Testis (tissue), 2 donors: ENCODE data around the gene CCDC7.

Experiments
- CTCF ChIP-seq, 3 experiments: fragments of 450-650 bp in 2 of 3; fragments of 200-600 bp in 1 of 3; sonication (generic) in 1 of 3; IDR thresholded peaks; one replicate each; pipeline ENCODE4 v1.5.1; 2016 to 2019; ENCODE audit warnings: antibody characterized with exemption in 3 of 3, mild to moderate bottlenecking in 2 of 3, moderate library complexity in 1 of 3
- POLR2A ChIP-seq: fragments of 450-650 bp; IDR thresholded peaks from one replicate; pipeline ENCODE4 v1.6.1; 2017; ENCODE audit warnings: antibody characterized with exemption, mild to moderate bottlenecking, moderate library complexity

GRCh38 chr10:32790483-32790882 is 344.5 kb downstream of the CCDC7 start:
- TF ChIP-seq CTCF (IDR thresholded peaks at IDR 0.05): no peak
- TF ChIP-seq POLR2A: no peak
